H54 (cell line): ENCODE data around the gene SLC6A11.

ENCODE experiments used
- DNase-seq: peaks from one replicate; pipeline ENCODE4 v3.0.0; 2011; ENCODE audit warnings: low spot score, mixed read lengths; ENCODE audit not compliant: insufficient read length
- FAIRE-seq: peaks from 3 replicates; lab custom pipeline; 2011; peaks lifted over from hg19 to GRCh38; lab: Jason Lieb, UNC
- POLR2A ChIP-seq: IDR thresholded peaks from 2 replicates; pipeline ENCODE4 v1.6.1; 2011; ENCODE audit warnings: low read depth, mild to moderate bottlenecking, low read length

Gene SLC6A11

GRCh38 chr3:10942690-10943205, 126.7 kb downstream of the SLC6A11 start:
- no peak for TF ChIP-seq POLR2A
- FAIRE-seq (no peak), DNase-seq (no peak)

GRCh38 chr3:10944866-10945265, 128.8 kb downstream of the SLC6A11 start:
- DNase-seq: no peak
- FAIRE-seq: no peak
- no peak for TF ChIP-seq POLR2A

GRCh38 chr3:10945683-10946287, 129.8 kb downstream of the SLC6A11 start:
- DNase-seq: peak; percentile 71
- TF ChIP-seq POLR2A: no peak

DNA sequence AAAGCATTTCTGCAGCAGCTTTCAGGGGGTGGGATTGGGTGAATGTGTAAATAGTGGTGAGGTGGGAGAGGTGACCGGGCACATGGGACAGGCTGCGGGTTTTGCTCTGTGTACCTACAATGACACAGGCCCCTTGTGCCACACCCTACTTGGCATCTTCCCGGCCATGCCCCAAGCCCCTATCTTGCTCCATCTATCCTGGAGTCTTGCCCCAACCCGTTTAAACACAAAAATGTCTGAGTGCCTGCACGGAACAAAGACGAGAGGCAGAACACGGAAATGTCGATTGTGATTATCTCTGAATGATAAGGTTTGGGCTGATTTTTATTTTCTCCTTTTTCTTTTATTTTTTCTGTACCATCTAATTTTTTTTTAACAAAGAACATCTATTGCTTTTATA, 130.5 kb downstream of the SLC6A11 start:
- no peak for FAIRE-seq
- DNase-seq: no peak
- no peak for TF ChIP-seq POLR2A

More at GRCh38 chr3:10945683-10946287, 129.8 kb downstream of the SLC6A11 start:
- no peak for FAIRE-seq

- FAIRE-seq (no peak), DNase-seq (no peak)
- TF ChIP-seq POLR2A: no peak
Observed at GRCh38 chr3:10948326-10948725, 132.3 kb downstream of the SLC6A11 start.

DNA sequence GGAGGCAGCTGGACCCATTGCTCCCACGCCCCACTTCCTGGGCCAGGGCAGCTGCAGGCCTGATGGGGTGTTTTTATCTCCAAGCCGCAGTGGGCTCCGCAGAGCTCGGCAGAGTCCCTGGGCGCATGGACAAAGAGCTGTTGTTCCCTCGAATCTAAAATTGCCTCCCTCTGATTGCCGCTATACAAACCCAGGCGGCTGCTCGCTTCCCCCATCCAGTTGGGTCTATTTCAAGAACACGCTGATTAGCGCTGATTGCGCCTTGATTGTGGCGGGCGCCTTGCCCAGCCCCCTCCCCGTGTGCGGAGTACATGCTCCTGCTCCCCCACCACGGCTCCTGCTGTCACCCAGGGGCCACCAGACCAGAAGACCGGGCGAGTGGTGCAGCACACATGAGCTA, 133.2 kb downstream of the SLC6A11 start:
- FAIRE-seq (no peak), DNase-seq (no peak)
- TF ChIP-seq POLR2A: no peak

GRCh38 chr3:10950476-10951294, 134.7 kb downstream of the SLC6A11 start:
- FAIRE-seq (no peak), DNase-seq (peak; percentile 60)
- TF ChIP-seq POLR2A: no peak

DNA sequence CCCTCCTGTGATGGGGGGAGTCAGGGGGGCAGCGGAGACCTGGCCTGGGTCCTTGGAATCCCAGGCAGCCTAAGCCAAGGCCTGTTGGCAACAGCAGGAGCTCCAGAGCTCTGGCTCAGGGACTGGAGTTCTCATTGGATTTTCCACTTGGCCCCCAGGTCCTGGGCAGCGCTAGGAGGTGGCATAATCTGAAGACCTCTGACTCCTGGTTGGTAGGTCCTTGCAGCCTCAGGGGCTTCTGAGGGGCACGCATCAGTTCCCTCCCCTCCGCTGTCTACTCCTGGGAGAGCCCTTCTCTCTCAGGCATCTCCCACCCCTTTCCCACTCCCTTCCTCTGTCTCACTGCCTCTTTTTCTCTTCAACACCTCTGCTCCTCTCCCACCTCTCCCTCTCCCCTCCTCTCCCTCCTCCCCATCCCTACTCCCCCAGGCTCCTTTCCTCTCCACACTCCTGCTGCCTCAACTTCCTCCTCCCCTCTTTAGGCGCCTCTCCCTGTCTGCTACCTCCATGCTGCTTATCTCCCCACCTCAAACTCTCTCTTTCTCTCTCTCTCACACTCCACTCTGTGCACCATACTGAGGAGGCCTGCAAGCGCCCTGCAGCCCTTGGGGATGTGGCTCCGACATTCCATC, 135.4 kb downstream of the SLC6A11 start:
- no peak for TF ChIP-seq POLR2A
- FAIRE-seq: no peak
- DNase-seq: no peak

- FAIRE-seq (no peak), DNase-seq (no peak)
- TF ChIP-seq POLR2A: no peak
Observed at GRCh38 chr3:10952525-10952924, 136.5 kb downstream of the SLC6A11 start.

DNA sequence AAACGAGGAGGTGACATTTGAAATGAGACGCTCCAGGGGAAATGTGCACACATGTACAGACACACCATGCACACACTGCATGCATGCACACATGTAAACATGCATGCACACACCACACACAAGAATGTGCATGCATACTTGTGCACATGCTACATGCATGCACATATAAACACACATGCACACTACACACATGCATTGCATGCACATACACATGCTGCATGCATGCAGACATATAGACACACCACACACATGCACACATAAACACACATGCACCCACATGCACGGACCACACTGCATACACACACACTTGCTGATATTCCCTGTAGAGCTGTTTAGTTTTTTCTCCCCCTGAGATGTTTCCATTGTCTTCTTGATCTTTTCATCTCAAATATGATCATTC, 138.7 kb downstream of the SLC6A11 start:
- no peak for FAIRE-seq
- no peak for TF ChIP-seq POLR2A
- no peak for DNase-seq

DNA sequence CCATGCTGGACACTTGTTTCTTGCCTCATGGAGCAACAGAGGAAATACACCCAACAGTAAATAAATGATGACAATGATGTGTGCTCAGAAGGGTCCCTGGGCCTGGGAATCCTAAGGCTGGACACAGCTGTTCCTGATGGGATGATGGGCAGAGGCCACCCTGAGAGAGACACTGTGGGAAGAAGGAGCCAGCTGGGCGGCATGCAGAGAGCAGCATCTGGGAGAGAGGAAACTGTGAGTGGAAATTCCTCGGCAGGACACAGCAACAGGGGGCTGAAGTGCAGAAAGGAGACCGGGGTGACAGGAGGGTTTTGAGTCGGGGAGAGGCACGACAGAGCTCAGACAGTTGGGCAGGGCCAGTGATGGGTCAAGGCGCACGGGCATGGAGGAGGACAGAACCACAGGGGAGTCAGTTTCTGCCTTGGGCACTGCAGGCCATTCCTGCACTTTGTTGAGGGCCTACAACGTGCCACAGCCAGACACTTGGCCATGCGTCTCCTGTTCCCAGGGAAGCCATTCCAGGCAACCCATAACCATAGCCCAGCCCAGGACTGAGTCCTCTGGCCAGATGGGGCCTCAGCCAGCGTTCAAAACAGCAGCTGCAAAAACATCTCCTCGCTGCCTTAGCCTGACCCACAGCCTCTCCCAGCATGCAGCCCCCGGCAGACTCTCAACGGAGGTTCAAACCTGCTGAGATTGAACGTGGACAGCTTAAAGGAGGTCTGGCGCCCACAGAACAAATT, 139.9 kb downstream of the SLC6A11 start:
- DNase-seq: no peak
- no peak for FAIRE-seq
- no peak for TF ChIP-seq POLR2A

- FAIRE-seq (no peak), DNase-seq (no peak)
- no peak for TF ChIP-seq POLR2A
Observed at GRCh38 chr3:10956531-10956930, 140.5 kb downstream of the SLC6A11 start.

GRCh38 chr3:10956986-10957385, 141.0 kb downstream of the SLC6A11 start:
- no peak for TF ChIP-seq POLR2A
- DNase-seq (no peak), FAIRE-seq (no peak)
